Renal pelvis (tissue), 4 donors: ENCODE results near the gene HLA-DPB1. TPM values are rescaled to one million over a fixed set of nuclear protein-coding genes. Genes with fewer than 3 reads are reported as not detected.

Source experiments
- DNase-seq: peaks from one replicate; pipeline ENCODE4 v3.0.0-alpha.2; 2013
- polyA plus RNA-seq, 3 donors: library from polyadenylated mRNA; unstranded; fragments of 120-200 nt; gene quantifications; one replicate each; pipeline ENCODE4 v1.2.1, GENCODE V29; 2013; ENCODE audit not compliant: insufficient read length in 3 of 3

The HLA-DPB1 gene
- polyA plus RNA-seq, 3 donors: 13.0 to 21.6 (median 19.9) TPM

DNA sequence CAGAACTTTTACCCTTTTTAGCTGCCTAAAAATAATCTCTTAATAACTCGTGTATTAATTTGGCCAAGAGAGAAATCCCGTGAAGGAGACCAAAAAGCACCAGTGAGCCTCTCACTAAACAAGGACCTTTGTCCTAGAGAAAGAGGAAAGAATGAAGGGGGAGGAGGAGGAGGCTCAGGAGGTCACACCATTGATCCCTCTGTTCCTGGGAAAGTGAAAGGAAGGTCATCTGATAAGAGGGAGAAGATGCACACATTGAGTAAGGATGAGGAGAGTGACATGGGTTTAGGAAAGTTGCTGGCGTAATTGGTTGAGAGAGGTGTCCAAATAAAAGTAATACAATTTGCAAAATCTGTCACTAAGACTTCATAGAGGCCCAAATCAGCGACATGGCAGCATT is 49.2 kb downstream of the HLA-DPB1 start:
- DNase-seq: no peak

DNA sequence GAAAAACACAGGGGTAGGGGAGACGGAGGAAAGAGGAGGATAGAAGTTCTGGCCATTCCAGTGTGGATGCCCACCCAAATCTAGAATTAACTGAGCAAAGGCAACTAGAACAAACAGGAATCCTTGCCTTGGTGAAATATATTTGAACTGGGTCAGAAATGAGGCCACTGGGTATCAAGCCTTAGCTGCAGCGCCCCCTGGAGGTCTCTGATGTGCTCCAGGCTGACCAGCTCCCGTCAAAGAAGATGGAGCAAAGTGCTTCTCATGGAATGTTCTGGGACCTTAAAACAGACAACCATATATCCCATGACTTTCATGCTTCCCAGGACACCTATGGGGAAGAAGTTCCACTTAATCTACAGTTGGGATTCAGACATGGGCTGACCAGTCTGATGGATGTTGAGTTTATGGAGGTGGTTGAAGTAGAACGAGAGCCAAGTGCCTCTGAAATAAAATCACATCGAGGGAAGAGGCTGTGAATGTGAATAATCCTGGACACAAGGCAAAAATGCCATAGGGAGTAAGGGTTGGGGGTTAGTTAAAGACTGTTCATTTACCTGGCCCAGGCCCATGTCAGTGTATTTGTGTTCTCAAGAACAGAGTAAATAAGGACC is 50.4 kb downstream of the HLA-DPB1 start:
- peak; percentile 20 for DNase-seq

DNA sequence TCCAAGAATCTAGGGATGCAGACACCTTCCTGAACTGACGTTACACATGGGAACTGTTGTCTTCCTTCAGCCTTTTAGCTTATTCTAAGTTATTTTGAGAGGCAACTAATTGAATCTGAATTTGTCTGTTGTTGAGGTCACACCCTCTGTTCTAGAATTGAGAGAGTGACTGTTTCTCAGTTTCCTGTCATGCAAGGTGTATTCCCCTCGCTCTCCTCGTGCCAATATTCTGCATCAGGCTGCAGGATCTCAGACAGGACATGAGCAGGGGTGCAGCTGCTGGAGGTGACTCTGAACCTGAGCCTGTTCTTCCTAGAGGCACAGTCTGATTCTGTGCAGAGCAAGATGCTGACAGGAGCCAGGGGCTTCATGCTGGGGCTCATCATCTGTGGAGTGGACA is 52.5 kb downstream of the HLA-DPB1 start:
- DNase-seq: no peak

DNA sequence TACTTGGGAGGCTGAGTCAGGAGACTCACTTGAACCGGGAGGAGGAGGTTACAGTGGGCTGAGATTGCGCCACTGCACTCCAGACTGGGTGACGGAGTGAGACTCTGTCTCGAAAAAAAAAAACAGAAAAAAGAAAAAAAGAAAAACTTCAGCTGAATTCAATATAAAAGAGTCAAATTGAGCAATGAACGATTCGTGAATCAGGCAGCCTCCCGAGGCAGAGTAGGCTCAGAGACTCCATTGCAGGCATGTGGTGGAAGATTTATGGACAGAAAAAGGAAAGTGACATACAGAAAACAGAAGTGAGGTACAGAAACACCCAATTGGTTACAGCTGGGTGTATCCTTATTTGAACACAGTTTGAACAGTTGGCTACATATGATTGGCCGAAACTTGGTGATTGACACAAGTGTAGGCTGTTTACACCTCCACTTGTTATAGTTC is 56.3 kb downstream of the HLA-DPB1 start:
- DNase-seq: no peak

- DNase-seq: peak; percentile 28
These were observed 60.6 kb downstream of the HLA-DPB1 start for GRCh38 chr6:33136310-33136900.

Other genes with a start within 250 kb of the HLA-DPB1 start
- gene TAP2, start 237.3 kb upstream of the HLA-DPB1 start, polyA plus RNA-seq: 10 to 100 TPM in 2 of 3 donors, 1 to 10 TPM in 1; 9.9 to 13.1 (median 10.5) TPM
- gene PSMB8, start 231.9 kb upstream of the HLA-DPB1 start, polyA plus RNA-seq: 10 to 100 TPM; 21.2 to 22.0 (median 21.4) TPM
- 10 to 100 TPM in 1 of 3 donors, 1 to 10 TPM in 2; 8.6 to 11.0 (median 9.3) TPM for gene TAP1, start 222.3 kb upstream of the HLA-DPB1 start, polyA plus RNA-seq
- 1 to 10 TPM; 5.2 to 5.8 (median 5.5) TPM for gene PSMB9, start 221.8 kb upstream of the HLA-DPB1 start, polyA plus RNA-seq
- 10 to 100 TPM; 53.3 to 74.8 (median 60.1) TPM for gene HLA-DMB, start 135.0 kb upstream of the HLA-DPB1 start, polyA plus RNA-seq
- gene HLA-DMA, start 122.9 kb upstream of the HLA-DPB1 start, polyA plus RNA-seq: 10 to 100 TPM; 12.9 to 38.8 (median 30.9) TPM
- gene BRD2, start 107.4 kb upstream of the HLA-DPB1 start, polyA plus RNA-seq: 100 to 1,000 TPM; 297 to 357 (median 329) TPM
- gene HLA-DOA, start 66.4 kb upstream of the HLA-DPB1 start, polyA plus RNA-seq: 1 to 10 TPM; 4.4 to 6.1 (median 5.1) TPM
- 10 to 100 TPM in 2 of 3 donors, 1 to 10 TPM in 1; 9.8 to 22.0 (median 21.3) TPM for gene HLA-DPA1, start 2.3 kb upstream of the HLA-DPB1 start, polyA plus RNA-seq
- 1 to 10 TPM; 4.8 to 7.7 (median 5.8) TPM for gene COL11A2, start 116.5 kb downstream of the HLA-DPB1 start, polyA plus RNA-seq
- 10 to 100 TPM; 58.1 to 67.5 (median 61.9) TPM for gene RXRB, start 124.7 kb downstream of the HLA-DPB1 start, polyA plus RNA-seq
- gene SLC39A7, start 124.9 kb downstream of the HLA-DPB1 start, polyA plus RNA-seq: 100 to 1,000 TPM; 104 to 127 (median 121) TPM
- gene HSD17B8, start 128.7 kb downstream of the HLA-DPB1 start, polyA plus RNA-seq: 10 to 100 TPM; 28.0 to 31.6 (median 31.2) TPM
- 10 to 100 TPM; 61.9 to 65.3 (median 61.9) TPM for gene RING1, start 132.5 kb downstream of the HLA-DPB1 start, polyA plus RNA-seq
- 10 to 100 TPM; 71.3 to 95.2 (median 91.5) TPM for gene VPS52, start 195.9 kb downstream of the HLA-DPB1 start, polyA plus RNA-seq
- 1,000 to 10,000 TPM; 3,032 to 3,633 (median 3,084) TPM for gene RPS18, start 196.1 kb downstream of the HLA-DPB1 start, polyA plus RNA-seq
- gene B3GALT4, start 201.1 kb downstream of the HLA-DPB1 start, polyA plus RNA-seq: 1 to 10 TPM; 5.2 to 5.9 (median 5.3) TPM
- gene WDR46, start 213.2 kb downstream of the HLA-DPB1 start, polyA plus RNA-seq: 10 to 100 TPM; 70.0 to 73.9 (median 70.6) TPM
- 10 to 100 TPM; 74.9 to 83.0 (median 75.8) TPM for gene PFDN6, start 213.6 kb downstream of the HLA-DPB1 start, polyA plus RNA-seq
- gene RGL2, start 223.0 kb downstream of the HLA-DPB1 start, polyA plus RNA-seq: 100 to 1,000 TPM; 121 to 133 (median 130) TPM
- gene TAPBP, start 238.1 kb downstream of the HLA-DPB1 start, polyA plus RNA-seq: 10 to 100 TPM; 34.8 to 50.6 (median 50.2) TPM
- gene ZBTB22, start 241.8 kb downstream of the HLA-DPB1 start, polyA plus RNA-seq: 10 to 100 TPM; 26.1 to 27.5 (median 26.2) TPM
- 10 to 100 TPM; 57.2 to 64.0 (median 58.2) TPM for gene DAXX, start 247.0 kb downstream of the HLA-DPB1 start, polyA plus RNA-seq